Cardiac fibroblast (primary cell): ENCODE results near the gene GLRA2.
"Not testable (repeated sequence)": the region's sequence is repeated elsewhere in the genome, so short reads cannot be mapped to it uniquely, and the experiment has no call there.

Source experiments
- DNase-seq, 2 donors: peaks; one replicate each; pipeline versions ENCODE4 v3.0.0 to v3.0.0-alpha.2; 2010; ENCODE audit warnings: low read depth in 2 of 2
- H3K4me3 ChIP-seq, 2 donors: replicated peaks in 1 of 2; 1 replicate in 1 of 2; 2 replicates in 1 of 2; pipeline ENCODE4 v1.5.1; 2011; ENCODE audit warnings: low read depth in 2 of 2, low read length in 2 of 2, mild to moderate bottlenecking in 2 of 2, moderate library complexity in 1 of 2
- CTCF ChIP-seq: IDR thresholded peaks from one replicate; pipeline ENCODE4 v1.5.1; 2011; ENCODE audit warnings: low read depth, mild to moderate bottlenecking, low read length, inconsistent platforms

GLRA2 gene

GRCh38 chrX:14670819-14671218, 141.5 kb downstream of the GLRA2 start:
- no peak for DNase-seq
- TF ChIP-seq CTCF: no peak
- H3K4me3 ChIP-seq: no peak overlapping the region

- no peak for DNase-seq
- no peak overlapping the region for H3K4me3 ChIP-seq
- TF ChIP-seq CTCF: no peak
These were observed 143.4 kb downstream of the GLRA2 start for GRCh38 chrX:14672611-14673172.

- no peak overlapping the region for H3K4me3 ChIP-seq
- TF ChIP-seq CTCF: no peak
- no peak for DNase-seq
These were observed 143.9 kb downstream of the GLRA2 start for GRCh38 chrX:14673236-14673635.

- TF ChIP-seq CTCF: no peak
- no peak overlapping the region for H3K4me3 ChIP-seq
- DNase-seq: peak; percentile 76 to 86
These were observed 144.4 kb downstream of the GLRA2 start for GRCh38 chrX:14673764-14674163.

- no peak for TF ChIP-seq CTCF
These were observed 146.2 kb downstream of the GLRA2 start for GRCh38 chrX:14675500-14675899.

GRCh38 chrX:14676431-14676830, 147.1 kb downstream of the GLRA2 start:
- H3K4me3 ChIP-seq: no peak overlapping the region
- DNase-seq: peak in 1 of 2 donors; percentile 11
- TF ChIP-seq CTCF: no peak

More at GRCh38 chrX:14675500-14675899, 146.2 kb downstream of the GLRA2 start:
- no peak for DNase-seq
- H3K4me3 ChIP-seq: no peak overlapping the region

GRCh38 chrX:14688331-14688730, 159.0 kb downstream of the GLRA2 start:
- H3K4me3 ChIP-seq, DNase-seq: not testable (repeated sequence)
